ENCODE measurements around the gene L1CAM.

DNA sequence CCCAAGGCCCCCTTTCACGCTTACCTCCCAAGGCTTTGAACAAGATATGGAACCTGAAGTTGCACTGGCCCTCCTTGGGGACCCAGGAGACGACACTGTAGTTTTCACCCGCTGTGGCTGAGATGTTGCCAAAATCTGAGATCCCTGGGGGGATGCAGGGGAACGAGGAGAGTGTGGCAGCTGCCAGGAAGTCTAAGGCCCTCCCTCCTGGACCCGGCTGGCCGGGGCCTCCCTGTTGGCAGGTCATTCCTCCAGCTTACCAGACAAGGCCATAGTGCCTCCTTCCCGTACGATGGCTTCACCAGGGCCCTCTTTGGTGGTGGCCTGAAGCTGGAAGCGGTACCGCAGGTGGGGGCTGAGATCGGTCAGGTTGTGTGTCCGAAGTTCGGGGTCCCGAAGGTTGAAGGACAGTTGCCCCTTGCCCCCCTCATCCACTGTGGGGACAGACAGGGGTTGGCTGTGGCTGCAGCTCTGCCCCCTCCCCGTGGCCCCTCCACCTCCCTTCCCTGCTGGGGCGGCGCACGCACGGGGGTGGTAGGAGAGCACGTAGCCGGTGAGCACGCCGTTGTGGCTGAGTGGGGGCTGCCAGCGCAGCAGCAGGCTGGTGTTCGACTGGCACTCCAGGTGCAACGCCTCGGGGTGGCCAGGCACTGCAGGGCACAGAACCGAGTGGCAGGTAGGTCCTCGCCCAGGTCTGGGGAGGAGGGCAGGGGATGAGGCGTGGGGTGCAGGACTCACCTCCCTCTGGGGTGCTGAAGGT is 21.2 kb downstream of the L1CAM start:
- TF ChIP-seq POLR2A (IDR thresholded peaks at IDR 0.05): no peak
- TF ChIP-seq, protein P1, sequence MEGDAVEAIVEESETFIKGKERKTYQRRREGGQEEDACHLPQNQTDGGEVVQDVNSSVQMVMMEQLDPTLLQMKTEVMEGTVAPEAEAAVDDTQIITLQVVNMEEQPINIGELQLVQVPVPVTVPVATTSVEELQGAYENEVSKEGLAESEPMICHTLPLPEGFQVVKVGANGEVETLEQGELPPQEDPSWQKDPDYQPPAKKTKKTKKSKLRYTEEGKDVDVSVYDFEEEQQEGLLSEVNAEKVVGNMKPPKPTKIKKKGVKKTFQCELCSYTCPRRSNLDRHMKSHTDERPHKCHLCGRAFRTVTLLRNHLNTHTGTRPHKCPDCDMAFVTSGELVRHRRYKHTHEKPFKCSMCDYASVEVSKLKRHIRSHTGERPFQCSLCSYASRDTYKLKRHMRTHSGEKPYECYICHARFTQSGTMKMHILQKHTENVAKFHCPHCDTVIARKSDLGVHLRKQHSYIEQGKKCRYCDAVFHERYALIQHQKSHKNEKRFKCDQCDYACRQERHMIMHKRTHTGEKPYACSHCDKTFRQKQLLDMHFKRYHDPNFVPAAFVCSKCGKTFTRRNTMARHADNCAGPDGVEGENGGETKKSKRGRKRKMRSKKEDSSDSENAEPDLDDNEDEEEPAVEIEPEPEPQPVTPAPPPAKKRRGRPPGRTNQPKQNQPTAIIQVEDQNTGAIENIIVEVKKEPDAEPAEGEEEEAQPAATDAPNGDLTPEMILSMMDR (IDR thresholded peaks at IDR 0.05): no peak
